22Rv1 (cell line): Measurements from ENCODE around the gene DGKG.

Experiments used
- CTCF ChIP-seq: fragments of 450-650 bp; IDR thresholded peaks from 2 replicates; pipeline ENCODE4 v1.5.1; 2017; ENCODE audit warnings: mild to moderate bottlenecking
- ZFX ChIP-seq: fragments of 450-650 bp; IDR thresholded peaks from 2 replicates; pipeline ENCODE4 v1.6.1; 2017; ENCODE audit warnings: antibody characterized with exemption, borderline replicate concordance

DNA sequence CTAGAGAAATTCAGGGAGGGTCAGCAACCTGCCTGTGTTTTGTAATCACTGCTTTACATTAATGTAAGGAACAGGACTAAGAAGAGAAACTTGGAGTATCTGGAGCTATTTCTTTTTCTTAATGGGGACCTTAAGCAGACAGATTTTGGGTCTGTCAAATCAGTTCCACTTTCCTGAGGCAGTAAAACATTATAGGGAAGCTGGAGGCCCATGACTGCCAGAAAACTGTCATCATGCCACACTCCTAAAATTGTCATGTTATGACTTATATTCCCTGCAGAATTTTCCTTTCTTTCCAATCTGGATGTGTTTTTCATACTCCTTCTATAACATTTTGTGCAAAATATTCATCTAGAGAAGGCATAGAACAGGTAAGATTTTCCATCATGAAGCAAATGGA is 28.8 kb downstream of the DGKG start:
- TF ChIP-seq CTCF (no peak), ZFX (no peak)
